ENCODE data around the gene CD24.

- TF ChIP-seq CTCF (IDR thresholded peaks at IDR 0.05) (no peak), REST (IDR thresholded peaks at IDR 0.05; ENCODE audit: insufficient read depth in 1 of 2, low read depth in 2 of 2, low read length in 1 of 2) (no peak), SIN3A (IDR thresholded peaks at IDR 0.05; ENCODE audit: borderline replicate concordance, insufficient read depth, low read depth, low read length) (no peak), POLR2AphosphoS5 (IDR thresholded peaks at IDR 0.05; ENCODE audit: low read depth, low read length) (no peak), TCF7L2 (IDR thresholded peaks at IDR 0.05; ENCODE audit: low read depth, low read length) (no peak)
Observed at GRCh38 chr6:106981926-106982325, 7.4 kb upstream of the CD24 start.

Measured in Panc1 (cell line).